Gastroesophageal sphincter (tissue), 4 donors: ENCODE measurements around the gene WNT3A. TPM values are rescaled to one million over a fixed set of nuclear protein-coding genes. Genes with fewer than 3 reads are reported as not detected.

ENCODE experiments used
- ATAC-seq: fragments of 150-250 bp; one replicate; pipeline ENCODE4 v1.9.1; 2016; ENCODE audit warnings: mild to moderate bottlenecking, moderate library complexity
- H3K27ac ChIP-seq, 4 donors: fragments of 200-600 bp; sonication (generic) in 3 of 4; 1 replicate in 3 of 4; 2 replicates in 1 of 4; pipeline ENCODE4 v1.5.1; 2016 to 2019
- H3K27me3 ChIP-seq: fragments of 200-600 bp; sonication (generic); one replicate; pipeline ENCODE4 v1.5.1; 2019
- H3K36me3 ChIP-seq, 2 donors: fragments of 200-600 bp; sonication (generic); one replicate each; pipeline ENCODE4 v1.5.1; 2019; ENCODE audit warnings: control low read depth in 1 of 2
- H3K4me1 ChIP-seq, 3 donors: fragments of 200-600 bp; sonication (generic); 1 replicate in 2 of 3; 2 replicates in 1 of 3; pipeline ENCODE4 v1.5.1; 2016 to 2019; ENCODE audit warnings: control low read depth in 2 of 3
- H3K4me3 ChIP-seq, 2 donors: fragments of 200-600 bp; sonication (generic); one replicate each; pipeline ENCODE4 v1.5.1; 2019; ENCODE audit warnings: mild to moderate bottlenecking in 1 of 2, moderate library complexity in 1 of 2
- H3K9me3 ChIP-seq, 3 donors: fragments of 200-600 bp; sonication (generic); one replicate each; pipeline ENCODE4 v1.5.1; 2017 to 2019; ENCODE audit warnings: control low read depth in 2 of 3
- CTCF ChIP-seq, 4 experiments: fragments of 200-600 bp in 2 of 4; fragments of 450-650 bp in 2 of 4; sonication (generic) in 1 of 4; IDR thresholded peaks; one replicate each; pipeline ENCODE4 v1.5.1; 2017 to 2019; ENCODE audit warnings: antibody characterized with exemption in 4 of 4, mild to moderate bottlenecking in 2 of 4, moderate library complexity in 2 of 4
- EP300 ChIP-seq: sonication (generic); formaldehyde crosslinking; IDR thresholded peaks from one replicate; pipeline ENCODE4 v1.6.1; 2017; ENCODE audit warnings: antibody characterized with exemption, mild to moderate bottlenecking
- POLR2A ChIP-seq, 2 donors: fragments of 450-650 bp; IDR thresholded peaks; one replicate each; pipeline ENCODE4 v1.6.1; 2017; ENCODE audit warnings: antibody characterized with exemption in 2 of 2, mild to moderate bottlenecking in 2 of 2, moderate library complexity in 1 of 2
- POLR2AphosphoS5 ChIP-seq: sonication (generic); formaldehyde crosslinking; IDR thresholded peaks from one replicate; pipeline ENCODE4 v1.6.1; 2017; ENCODE audit warnings: antibody characterized with exemption
- WGBS, 2 donors: methylation state at CpG; one replicate each; pipeline ENCODE4 v1.1.5; 2018; ENCODE audit warnings: low coverage in 1 of 2; 5-methylcytosine and 5-hydroxymethylcytosine counted together
- total RNA-seq, 4 donors: library from RNA; depleted of rRNA; stranded (reverse); fragments of >200 nt; gene quantifications; one replicate each; pipeline ENCODE4 v1.1.0, GENCODE V29; 2016

Gene WNT3A
- total RNA-seq, 4 donors from 2014 or later = not detected

- Histone ChIP-seq H3K27me3 (peaks cover 86% of the 10 kb centered on the region), H3K4me1 (peaks cover 0 to 23% (median 10%) of the 10 kb centered on the region in 3 donors), H3K4me3 (no peak overlapping the region), H3K27ac (no peak overlapping the region), H3K9me3 (peaks cover 0 to 6% (median 0%) of the 10 kb centered on the region in 3 donors), H3K36me3 (no peaks in the 10 kb centered on the region)
- no peak for TF ChIP-seq EP300
- no peak for TF ChIP-seq POLR2A (IDR thresholded peaks at IDR 0.05)
- 50 to 60% methylated on average over 6 to 12 of the region's 18 CpGs for WGBS, 2 donors
- no peak for ATAC-seq
These were observed 51.6 kb downstream of the WNT3A start for GRCh38 chr1:228058172-228058948.

DNA sequence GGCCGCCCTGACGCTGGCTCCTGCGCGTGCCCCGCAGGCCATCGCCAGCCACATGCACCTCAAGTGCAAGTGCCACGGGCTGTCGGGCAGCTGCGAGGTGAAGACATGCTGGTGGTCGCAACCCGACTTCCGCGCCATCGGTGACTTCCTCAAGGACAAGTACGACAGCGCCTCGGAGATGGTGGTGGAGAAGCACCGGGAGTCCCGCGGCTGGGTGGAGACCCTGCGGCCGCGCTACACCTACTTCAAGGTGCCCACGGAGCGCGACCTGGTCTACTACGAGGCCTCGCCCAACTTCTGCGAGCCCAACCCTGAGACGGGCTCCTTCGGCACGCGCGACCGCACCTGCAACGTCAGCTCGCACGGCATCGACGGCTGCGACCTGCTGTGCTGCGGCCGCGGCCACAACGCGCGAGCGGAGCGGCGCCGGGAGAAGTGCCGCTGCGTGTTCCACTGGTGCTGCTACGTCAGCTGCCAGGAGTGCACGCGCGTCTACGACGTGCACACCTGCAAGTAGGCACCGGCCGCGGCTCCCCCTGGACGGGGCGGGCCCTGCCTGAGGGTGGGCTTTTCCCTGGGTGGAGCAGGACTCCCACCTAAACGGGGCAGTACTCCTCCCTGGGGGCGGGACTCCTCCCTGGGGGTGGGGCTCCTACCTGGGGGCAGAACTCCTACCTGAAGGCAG is 52.3 kb downstream of the WNT3A start:
- 40% methylated on average over 1 of the region's 66 CpGs; no CpG with 5 or more reads in 1 of the 2 donors for WGBS, 2 donors
- TF ChIP-seq EP300 (no peak), POLR2AphosphoS5 (no peak), CTCF (IDR thresholded peaks at IDR 0.05) (no peak)
- peak overlapping the region in 1 of 2 donors; percentile 8 for H3K4me3 ChIP-seq
- H3K27me3 ChIP-seq = peaks cover 86% of the 10 kb centered on the region
- no peaks in the 10 kb centered on the region for H3K36me3 ChIP-seq
- H3K9me3 ChIP-seq = peaks cover 0 to 3% (median 0%) of the 10 kb centered on the region in 3 donors
- peak; percentile 12 for ATAC-seq
- H3K27ac ChIP-seq = no peak overlapping the region
- peaks cover 0 to 23% (median 10%) of the 10 kb centered on the region in 3 donors for H3K4me1 ChIP-seq

- H3K27me3 ChIP-seq = peaks cover 87% of the 10 kb centered on the region
- no peak overlapping the region for H3K27ac ChIP-seq
- no CpG with 5 or more reads among the region's 33 CpGs for WGBS, 2 donors
- no peaks in the 10 kb centered on the region for H3K36me3 ChIP-seq
- peak overlapping the region in 1 of 2 donors; percentile 8 for H3K4me3 ChIP-seq
- H3K4me1 ChIP-seq = peaks cover 0 to 23% (median 10%) of the 10 kb centered on the region in 3 donors
- TF ChIP-seq POLR2A (IDR thresholded peaks at IDR 0.05) = no peak
- TF ChIP-seq EP300 = no peak
- TF ChIP-seq POLR2AphosphoS5 = no peak
- TF ChIP-seq CTCF (IDR thresholded peaks at IDR 0.05) = no peak
- ATAC-seq = peak; percentile 4
- no peaks in the 10 kb centered on the region for H3K9me3 ChIP-seq
These were observed 53.0 kb downstream of the WNT3A start for GRCh38 chr1:228059634-228060457.

DNA sequence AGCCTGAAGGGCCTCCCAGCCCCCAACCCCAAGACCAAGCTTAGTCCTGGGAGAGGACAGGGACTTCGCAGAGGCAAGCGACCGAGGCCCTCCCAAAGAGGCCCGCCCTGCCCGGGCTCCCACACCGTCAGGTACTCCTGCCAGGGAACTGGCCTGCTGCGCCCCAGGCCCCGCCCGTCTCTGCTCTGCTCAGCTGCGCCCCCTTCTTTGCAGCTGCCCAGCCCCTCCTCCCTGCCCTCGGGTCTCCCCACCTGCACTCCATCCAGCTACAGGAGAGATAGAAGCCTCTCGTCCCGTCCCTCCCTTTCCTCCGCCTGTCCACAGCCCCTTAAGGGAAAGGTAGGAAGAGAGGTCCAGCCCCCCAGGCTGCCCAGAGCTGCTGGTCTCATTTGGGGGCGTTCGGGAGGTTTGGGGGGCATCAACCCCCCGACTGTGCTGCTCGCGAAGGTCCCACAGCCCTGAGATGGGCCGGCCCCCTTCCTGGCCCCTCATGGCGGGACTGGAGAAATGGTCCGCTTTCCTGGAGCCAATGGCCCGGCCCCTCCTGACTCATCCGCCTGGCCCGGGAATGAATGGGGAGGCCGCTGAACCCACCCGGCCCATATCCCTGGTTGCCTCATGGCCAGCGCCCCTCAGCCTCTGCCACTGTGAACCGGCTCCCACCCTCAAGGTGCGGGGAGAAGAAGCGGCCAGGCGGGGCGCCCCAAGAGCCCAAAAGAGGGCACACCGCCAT is 53.8 kb downstream of the WNT3A start:
- Histone ChIP-seq H3K4me1 (peaks cover 0 to 23% (median 10%) of the 10 kb centered on the region in 3 donors), H3K4me3 (no peak overlapping the region), H3K9me3 (no peaks in the 10 kb centered on the region), H3K27me3 (peaks cover 91% of the 10 kb centered on the region), H3K27ac (no peak overlapping the region), H3K36me3 (no peaks in the 10 kb centered on the region)
- 0 to 13% methylated on average over 7 to 10 of the region's 34 CpGs for WGBS, 2 donors
- TF ChIP-seq CTCF (IDR thresholded peaks at IDR 0.05) (no peak), EP300 (no peak), POLR2AphosphoS5 (no peak), POLR2A (IDR thresholded peaks at IDR 0.05) (no peak)
- ATAC-seq = no peak
